ENCODE results near the gene VPS72.

DNA sequence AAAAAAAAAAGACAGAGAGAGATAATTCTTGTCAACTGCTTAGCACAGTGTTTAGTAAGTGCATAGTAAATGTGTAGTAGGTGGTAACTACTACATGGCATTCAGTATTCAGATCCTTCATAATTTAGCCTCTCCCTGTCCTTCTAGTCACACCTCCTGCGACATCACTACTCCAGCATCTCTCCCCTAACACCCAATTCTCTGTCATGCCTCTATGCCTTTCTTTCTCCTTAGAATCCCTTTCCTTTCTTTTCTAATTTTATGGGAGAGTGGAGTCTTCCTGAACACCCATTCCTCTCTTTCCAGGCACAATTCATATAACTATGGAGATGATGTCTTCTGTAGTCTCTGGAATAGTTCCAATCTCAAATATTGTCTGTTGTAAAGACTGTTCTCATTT, 3.9 kb upstream of the VPS72 start:
- no peak for TF ChIP-seq EZH2phosphoT487 (conservative IDR thresholded peaks at IDR 0.05; ENCODE audit: low read length)
- TF ChIP-seq, protein P1, sequence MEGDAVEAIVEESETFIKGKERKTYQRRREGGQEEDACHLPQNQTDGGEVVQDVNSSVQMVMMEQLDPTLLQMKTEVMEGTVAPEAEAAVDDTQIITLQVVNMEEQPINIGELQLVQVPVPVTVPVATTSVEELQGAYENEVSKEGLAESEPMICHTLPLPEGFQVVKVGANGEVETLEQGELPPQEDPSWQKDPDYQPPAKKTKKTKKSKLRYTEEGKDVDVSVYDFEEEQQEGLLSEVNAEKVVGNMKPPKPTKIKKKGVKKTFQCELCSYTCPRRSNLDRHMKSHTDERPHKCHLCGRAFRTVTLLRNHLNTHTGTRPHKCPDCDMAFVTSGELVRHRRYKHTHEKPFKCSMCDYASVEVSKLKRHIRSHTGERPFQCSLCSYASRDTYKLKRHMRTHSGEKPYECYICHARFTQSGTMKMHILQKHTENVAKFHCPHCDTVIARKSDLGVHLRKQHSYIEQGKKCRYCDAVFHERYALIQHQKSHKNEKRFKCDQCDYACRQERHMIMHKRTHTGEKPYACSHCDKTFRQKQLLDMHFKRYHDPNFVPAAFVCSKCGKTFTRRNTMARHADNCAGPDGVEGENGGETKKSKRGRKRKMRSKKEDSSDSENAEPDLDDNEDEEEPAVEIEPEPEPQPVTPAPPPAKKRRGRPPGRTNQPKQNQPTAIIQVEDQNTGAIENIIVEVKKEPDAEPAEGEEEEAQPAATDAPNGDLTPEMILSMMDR (IDR thresholded peaks at IDR 0.05; ENCODE audit: insufficient read depth, low read length, poor library complexity, severe bottlenecking) = no peak

All from SU-DHL-6 (cell line).